Keratinocyte (primary cell): ENCODE measurements around the gene TTC13. TPM values are rescaled to one million over a fixed set of nuclear protein-coding genes. Genes with fewer than 3 reads are reported as not detected.

Source experiments
- DNase-seq: peaks from one replicate; pipeline ENCODE4 v3.0.0-alpha.2; 2011; ENCODE audit warnings: low read depth, missing footprints, low spot score
- FAIRE-seq: peaks from 2 replicates; lab custom pipeline; 2011; peaks lifted over from hg19 to GRCh38; lab: Jason Lieb, UNC
- H2AFZ ChIP-seq: 2 replicates; pipeline ENCODE4 v1.6.0; 2012; ENCODE audit warnings: low read length, control low read depth, inconsistent platforms; ENCODE audit not compliant: control insufficient read depth
- H3K27ac ChIP-seq: 2 replicates; pipeline ENCODE4 v1.5.1; 2011; ENCODE audit warnings: low read length; ENCODE audit not compliant: control insufficient read depth, insufficient read depth
- H3K27me3 ChIP-seq: 3 replicates; pipeline ENCODE4 v1.6.0; 2011; ENCODE audit warnings: low read length; ENCODE audit not compliant: control insufficient read depth, insufficient read depth; ENCODE audit errors: extremely low read depth
- H3K36me3 ChIP-seq, 2 experiments: 2 replicates in 1 of 2; 3 replicates in 1 of 2; pipeline ENCODE4 v1.5.1; 2011; ENCODE audit warnings: low read length in 2 of 2, mild to moderate bottlenecking in 1 of 2; ENCODE audit not compliant: control insufficient read depth in 2 of 2, insufficient read depth in 2 of 2; ENCODE audit errors: extremely low read depth in 1 of 2
- H3K4me1 ChIP-seq: 3 replicates; pipeline ENCODE4 v1.5.1; 2011; ENCODE audit warnings: low read length; ENCODE audit not compliant: control insufficient read depth, insufficient read depth; ENCODE audit errors: extremely low read depth
- H3K4me2 ChIP-seq: 3 replicates; pipeline ENCODE4 v1.6.0; 2011; ENCODE audit warnings: low read depth, low read length; ENCODE audit not compliant: control insufficient read depth, insufficient read depth; ENCODE audit errors: extremely low read depth
- H3K4me3 ChIP-seq, 3 experiments: fragments of 200-600 bp in 1 of 3; sonication (generic) in 1 of 3; 2 replicates in 2 of 3; 3 replicates in 1 of 3; pipeline ENCODE4 v1.5.1; 2011 to 2016; ENCODE audit warnings: low read length in 3 of 3, mild to moderate bottlenecking in 3 of 3, control low read depth in 2 of 3, inconsistent platforms in 1 of 3, low read depth in 1 of 3, mixed read lengths in 1 of 3, mixed run types in 1 of 3, moderate library complexity in 1 of 3; ENCODE audit not compliant: control insufficient read depth in 2 of 3, insufficient read depth in 2 of 3; ENCODE audit errors: extremely low read depth in 1 of 3
- H3K79me2 ChIP-seq: 2 replicates; pipeline ENCODE4 v1.6.0; 2012; ENCODE audit warnings: low read length; ENCODE audit not compliant: control insufficient read depth, insufficient read depth
- H3K9ac ChIP-seq: 3 replicates; pipeline ENCODE4 v1.6.0; 2011; ENCODE audit warnings: low read length; ENCODE audit not compliant: control insufficient read depth, insufficient read depth; ENCODE audit errors: extremely low read depth
- H3K9me1 ChIP-seq: 3 replicates; pipeline ENCODE4 v1.6.0; 2011; ENCODE audit warnings: low read length; ENCODE audit not compliant: control insufficient read depth, insufficient read depth; ENCODE audit errors: extremely low read depth
- H3K9me3 ChIP-seq: 2 replicates; pipeline ENCODE4 v1.5.1; 2012; ENCODE audit warnings: low read depth, low read length; ENCODE audit not compliant: control insufficient read depth
- H4K20me1 ChIP-seq: 3 replicates; pipeline ENCODE4 v1.6.0; 2011; ENCODE audit warnings: low read length; ENCODE audit not compliant: control insufficient read depth, insufficient read depth; ENCODE audit errors: extremely low read depth
- CTCF ChIP-seq, 3 experiments: IDR thresholded peaks in 1 of 3; conservative IDR thresholded peaks in 1 of 3; optimal IDR thresholded peaks in 1 of 3; 2 replicates in 2 of 3; 3 replicates in 1 of 3; pipeline versions ENCODE3 to v1.5.1; 2011; ENCODE audit warnings: low read length in 3 of 3, mild to moderate bottlenecking in 3 of 3, moderate library complexity in 2 of 3, control low read depth in 1 of 3, inconsistent platforms in 1 of 3; ENCODE audit not compliant: insufficient read depth in 2 of 3; ENCODE audit errors: extremely low read depth in 1 of 3
- EZH2 ChIP-seq: IDR thresholded peaks from one replicate; pipeline ENCODE4 v1.6.1; 2012; ENCODE audit warnings: inconsistent platforms, mild to moderate bottlenecking, low read length, moderate library complexity
- dilution Hi-C: fragments of 300-500 bp; cut with MboI; formaldehyde crosslinking; loops from one replicate; pipeline ENCODE4 v1.7.0; 2020; ENCODE audit warnings: low sequenced_read_pairs; ENCODE audit not compliant: extremely low pct_ligation_motif_present
- polyA plus RNA-seq, 5 experiments: library from polyadenylated mRNA; depleted of rRNA in 3 of 5; stranded (reverse) in 3 of 5; stranded (forward) in 1 of 5; unstranded in 1 of 5; fragments of >200 nt; gene quantifications; 1 replicate in 1 of 5; 2 replicates in 3 of 5; 3 replicates in 1 of 5; pipeline versions ENCODE4 v1.2.1 to v1.2.3, GENCODE V29; 2011 to 2012; ENCODE audit warnings: missing spikeins in 2 of 5, low read depth in 1 of 5, low replicate concordance in 1 of 5

The TTC13 gene
- polyA plus RNA-seq, 1 donor (not counting 4 experiments of a cell fraction or from before 2014, with no cell fraction given): 8.3 TPM

DNA sequence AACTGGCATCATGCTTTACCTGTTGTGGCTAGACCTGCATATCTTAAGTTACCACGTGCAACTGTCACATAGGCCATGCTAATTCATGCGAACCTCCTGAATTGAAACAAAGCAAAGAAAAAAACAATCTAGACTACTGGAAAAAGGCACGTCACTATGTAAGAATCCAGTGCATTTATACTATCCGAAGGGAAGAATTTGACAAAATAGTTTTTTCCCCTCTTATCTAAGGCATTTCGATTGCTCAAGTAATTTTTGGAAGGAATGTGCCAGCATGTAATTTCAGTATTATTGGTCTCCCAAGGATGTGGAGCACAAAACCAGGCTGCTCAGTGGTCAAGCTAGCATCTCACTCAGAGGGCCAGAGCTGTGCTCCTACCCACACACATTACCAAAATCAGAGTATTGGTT lies 78.8 kb downstream of the TTC13 start:
- H3K4me3 ChIP-seq: no peak overlapping the region
- no peaks in the 10 kb centered on the region for H3K36me3 ChIP-seq
- no peaks in the 10 kb centered on the region for H3K4me1 ChIP-seq
- no peak for TF ChIP-seq CTCF (optimal IDR thresholded peaks at IDR 0.05 in 1 of 3, IDR thresholded peaks at IDR 0.05 in 1 of 3, conservative IDR thresholded peaks at IDR 0.05 in 1 of 3; ENCODE audit: extremely low read depth in 1 of 3, insufficient read depth in 2 of 3, low read length in 3 of 3)
- no peak overlapping the region for H3K9ac ChIP-seq
- no peaks in the 10 kb centered on the region for H3K9me3 ChIP-seq
- H3K27me3 ChIP-seq: no peaks in the 10 kb centered on the region
- no peak overlapping the region for H2AFZ ChIP-seq
- no peaks in the 10 kb centered on the region for H3K79me2 ChIP-seq
- FAIRE-seq (no peak), DNase-seq (no peak)
- dilution Hi-C loops: no loop called here
- no peaks in the 10 kb centered on the region for H4K20me1 ChIP-seq
- no peak overlapping the region for H3K27ac ChIP-seq
- H3K4me2 ChIP-seq: no peak overlapping the region
- H3K9me1 ChIP-seq: no peaks in the 10 kb centered on the region

- no peak overlapping the region for H3K4me2 ChIP-seq
- H2AFZ ChIP-seq: no peak overlapping the region
- no peaks in the 10 kb centered on the region for H3K9me1 ChIP-seq
- no peak overlapping the region for H3K27ac ChIP-seq
- dilution Hi-C loops: no loop called here
- no peaks in the 10 kb centered on the region for H3K36me3 ChIP-seq
- H3K9me3 ChIP-seq: no peaks in the 10 kb centered on the region
- H4K20me1 ChIP-seq: no peaks in the 10 kb centered on the region
- TF ChIP-seq CTCF (optimal IDR thresholded peaks at IDR 0.05 in 1 of 3, IDR thresholded peaks at IDR 0.05 in 1 of 3, conservative IDR thresholded peaks at IDR 0.05 in 1 of 3; ENCODE audit: extremely low read depth in 1 of 3, insufficient read depth in 2 of 3, low read length in 3 of 3) (no peak), EZH2 (no peak)
- FAIRE-seq (no peak), DNase-seq (no peak)
- H3K4me1 ChIP-seq: no peaks in the 10 kb centered on the region
- no peaks in the 10 kb centered on the region for H3K27me3 ChIP-seq
- no peak overlapping the region for H3K4me3 ChIP-seq
- H3K9ac ChIP-seq: no peak overlapping the region
- H3K79me2 ChIP-seq: no peaks in the 10 kb centered on the region
Measured at GRCh38 chr1:230898748-230899147, 79.9 kb downstream of the TTC13 start.
